Central memory CD8-positive, alpha-beta T cell (primary cell): ENCODE measurements around the gene ITPA.

Experiments
- ATAC-seq: fragments of 150-1000 bp; cut with Tn5 transposase; replicated peaks from 2 replicates; pipeline ENCODE4 v1.10.0; 2022; ENCODE audit warnings: mild to moderate bottlenecking, moderate FRiP score, moderate number of reproducible peaks; ENCODE audit not compliant: poor library complexity, severe bottlenecking; ENCODE audit errors: extremely low read depth
- DNase-seq, 2 donors: peaks; one replicate each; pipeline ENCODE4 v3.0.0; 2021; ENCODE audit warnings: low spot score in 2 of 2
- H3K27ac Mint-ChIP-seq: one replicate; pipeline ENCODE4 v1.8.0; 2022; ENCODE audit warnings: low read depth, mild to moderate bottlenecking, moderate library complexity, mixed read lengths
- H3K27me3 Mint-ChIP-seq: one replicate; pipeline ENCODE4 v1.8.0; 2022; ENCODE audit warnings: mixed read lengths
- H3K36me3 Mint-ChIP-seq: one replicate; pipeline ENCODE4 v1.8.0; 2022; ENCODE audit warnings: mild to moderate bottlenecking, moderate library complexity, mixed read lengths; ENCODE audit not compliant: insufficient read depth
- H3K4me1 Mint-ChIP-seq: one replicate; pipeline ENCODE4 v1.8.0; 2022; ENCODE audit warnings: mixed read lengths
- H3K4me3 Mint-ChIP-seq: one replicate; pipeline ENCODE4 v1.8.0; 2022; ENCODE audit warnings: mild to moderate bottlenecking, moderate library complexity, mixed read lengths
- H3K9me3 Mint-ChIP-seq: one replicate; pipeline ENCODE4 v1.8.0; 2022; ENCODE audit warnings: mixed read lengths

Gene ITPA

GRCh38 chr20:3218307-3218988, 9.2 kb downstream of the ITPA start:
- ATAC-seq (peak; percentile 79), DNase-seq (peak; percentile 56 to 72)
- H3K4me3 Mint-ChIP-seq = no peak overlapping the region
- H3K4me1 Mint-ChIP-seq = peaks cover 6% of the 10 kb centered on the region
- H3K36me3 Mint-ChIP-seq = peaks cover 41% of the 10 kb centered on the region
- no peaks in the 10 kb centered on the region for H3K9me3 Mint-ChIP-seq
- H3K27me3 Mint-ChIP-seq = no peaks in the 10 kb centered on the region
- no peak overlapping the region for H3K27ac Mint-ChIP-seq

DNA sequence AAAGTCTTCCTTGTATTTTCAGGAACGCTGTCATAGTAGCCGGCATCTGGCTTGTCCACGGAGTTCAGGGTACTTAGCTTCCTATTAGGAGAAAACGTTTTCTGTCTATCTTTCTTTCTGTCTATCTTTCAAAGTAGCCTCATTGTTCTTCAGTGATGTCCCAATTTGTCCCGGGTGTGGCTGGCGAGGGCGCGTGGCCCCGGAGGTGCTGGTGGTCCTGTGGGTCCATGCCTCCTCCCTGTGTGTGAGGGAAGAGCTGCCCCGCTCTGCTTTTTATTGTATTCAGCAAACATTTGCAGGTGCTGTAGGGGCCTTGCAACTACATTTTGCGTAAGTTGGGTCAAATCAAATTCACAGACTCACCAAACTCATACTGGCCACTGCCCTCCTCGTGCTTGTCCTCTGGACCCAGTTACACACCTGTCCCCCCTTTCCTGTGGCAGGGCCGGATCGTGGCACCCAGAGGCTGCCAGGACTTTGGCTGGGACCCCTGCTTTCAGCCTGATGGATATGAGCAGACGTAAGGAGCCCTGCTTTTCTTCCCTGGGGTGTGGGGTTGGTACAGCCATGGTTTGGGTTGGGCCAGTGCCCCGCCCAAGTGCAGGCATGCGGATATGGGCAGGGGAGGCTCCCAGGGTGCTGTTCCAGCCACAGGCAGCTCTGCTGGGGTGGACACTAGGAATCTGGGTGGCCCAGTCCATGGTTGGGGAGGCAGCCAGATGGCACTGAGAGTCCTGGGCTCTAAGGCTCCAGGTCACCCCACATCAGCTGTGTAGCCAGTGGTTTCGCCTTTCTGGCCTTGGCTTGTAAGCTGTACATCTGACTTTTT, 12.3 kb downstream of the ITPA start:
- DNase-seq = no peak
- no peak overlapping the region for H3K27ac Mint-ChIP-seq
- no peaks in the 10 kb centered on the region for H3K9me3 Mint-ChIP-seq
- H3K36me3 Mint-ChIP-seq = peaks cover 29% of the 10 kb centered on the region
- no peaks in the 10 kb centered on the region for H3K4me1 Mint-ChIP-seq
- H3K4me3 Mint-ChIP-seq = no peak overlapping the region
- no peaks in the 10 kb centered on the region for H3K27me3 Mint-ChIP-seq
- no peak for ATAC-seq

DNA sequence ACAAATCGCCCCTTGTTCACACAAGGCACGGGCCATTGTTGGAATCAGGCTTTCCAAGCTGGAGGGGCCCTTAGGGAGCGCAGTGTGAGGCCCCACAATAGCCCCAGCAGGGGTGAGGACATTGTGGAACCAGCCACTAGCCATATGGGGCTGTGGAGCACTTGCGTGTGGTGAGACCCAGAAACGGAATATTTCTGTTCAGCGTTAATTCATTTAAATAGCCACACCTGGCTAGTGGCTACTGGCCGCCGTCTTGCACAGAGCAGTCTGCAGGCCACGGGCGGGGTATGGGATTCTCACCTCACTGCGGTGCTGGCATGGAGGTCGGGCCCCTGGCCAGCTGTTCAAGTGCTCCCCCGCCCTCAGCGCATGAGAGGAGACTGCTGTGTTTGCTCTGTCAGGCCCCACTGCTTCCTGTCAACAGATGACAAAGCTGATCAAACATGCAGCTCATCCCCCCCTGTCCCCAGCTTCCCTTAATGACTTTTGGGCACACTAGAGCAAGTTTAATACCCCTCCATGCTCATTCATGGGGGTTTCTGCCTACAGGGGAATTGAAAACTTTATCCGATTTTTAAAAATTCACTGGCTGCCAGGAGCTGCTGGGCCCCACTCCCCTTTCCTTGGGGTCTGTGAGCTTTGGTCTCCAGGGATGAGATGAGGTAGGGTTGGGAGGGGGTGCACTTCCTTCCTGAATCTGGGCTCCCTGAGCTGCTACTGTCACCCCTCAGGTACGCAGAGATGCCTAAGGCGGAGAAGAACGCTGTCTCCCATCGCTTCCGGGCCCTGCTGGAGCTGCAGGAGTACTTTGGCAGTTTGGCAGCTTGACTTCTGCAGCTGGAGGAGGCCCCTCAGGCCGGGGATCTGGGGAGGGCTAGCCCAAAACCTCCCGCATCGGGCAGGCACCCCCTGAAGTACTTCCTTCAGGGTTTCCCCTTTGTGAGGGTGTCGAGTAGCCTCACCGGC, 13.6 kb downstream of the ITPA start:
- H3K27me3 Mint-ChIP-seq = no peaks in the 10 kb centered on the region
- H3K36me3 Mint-ChIP-seq = peaks cover 24% of the 10 kb centered on the region
- H3K27ac Mint-ChIP-seq = no peak overlapping the region
- no peaks in the 10 kb centered on the region for H3K4me1 Mint-ChIP-seq
- DNase-seq = no peak
- no peak for ATAC-seq
- no peak overlapping the region for H3K4me3 Mint-ChIP-seq
- H3K9me3 Mint-ChIP-seq = no peaks in the 10 kb centered on the region

DNA sequence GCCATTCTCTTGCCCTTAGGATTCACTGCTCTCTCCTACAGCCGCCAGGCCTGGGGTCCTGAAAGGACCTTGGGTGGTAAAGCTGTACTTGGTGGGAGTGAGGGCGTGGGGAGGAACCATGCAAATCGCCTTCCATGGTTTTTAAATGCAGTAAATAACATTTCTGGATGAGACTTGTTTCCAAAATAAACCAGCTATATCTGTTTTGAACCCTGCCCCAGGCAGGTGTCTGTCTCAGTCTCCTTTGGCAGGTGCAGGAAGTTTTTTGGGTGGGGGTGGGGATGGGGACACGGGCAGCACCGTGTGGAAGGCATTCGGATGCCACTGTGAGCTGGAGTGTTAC, 14.3 kb downstream of the ITPA start:
- ATAC-seq (no peak), DNase-seq (no peak)
- Mint-ChIP-seq H3K36me3 (peaks cover 23% of the 10 kb centered on the region), H3K27ac (no peak overlapping the region), H3K9me3 (no peaks in the 10 kb centered on the region), H3K4me3 (no peak overlapping the region), H3K27me3 (no peaks in the 10 kb centered on the region), H3K4me1 (no peaks in the 10 kb centered on the region)

- Mint-ChIP-seq H3K36me3 (peaks cover 22% of the 10 kb centered on the region), H3K4me3 (no peak overlapping the region)
These were observed 14.8 kb downstream of the ITPA start for GRCh38 chr20:3223994-3224680.

GRCh38 chr20:3224681-3225421, 15.6 kb downstream of the ITPA start:
- Mint-ChIP-seq H3K27ac (no peak overlapping the region), H3K36me3 (peaks cover 17% of the 10 kb centered on the region), H3K4me3 (no peak overlapping the region), H3K27me3 (no peaks in the 10 kb centered on the region), H3K4me1 (no peaks in the 10 kb centered on the region), H3K9me3 (no peaks in the 10 kb centered on the region)
- no peak for ATAC-seq
- DNase-seq = no peak

More at GRCh38 chr20:3223994-3224680, 14.8 kb downstream of the ITPA start:
- no peaks in the 10 kb centered on the region for H3K27me3 Mint-ChIP-seq
- no peaks in the 10 kb centered on the region for H3K4me1 Mint-ChIP-seq
- no peak for DNase-seq
- ATAC-seq = no peak
- no peaks in the 10 kb centered on the region for H3K9me3 Mint-ChIP-seq
- no peak overlapping the region for H3K27ac Mint-ChIP-seq

DNA sequence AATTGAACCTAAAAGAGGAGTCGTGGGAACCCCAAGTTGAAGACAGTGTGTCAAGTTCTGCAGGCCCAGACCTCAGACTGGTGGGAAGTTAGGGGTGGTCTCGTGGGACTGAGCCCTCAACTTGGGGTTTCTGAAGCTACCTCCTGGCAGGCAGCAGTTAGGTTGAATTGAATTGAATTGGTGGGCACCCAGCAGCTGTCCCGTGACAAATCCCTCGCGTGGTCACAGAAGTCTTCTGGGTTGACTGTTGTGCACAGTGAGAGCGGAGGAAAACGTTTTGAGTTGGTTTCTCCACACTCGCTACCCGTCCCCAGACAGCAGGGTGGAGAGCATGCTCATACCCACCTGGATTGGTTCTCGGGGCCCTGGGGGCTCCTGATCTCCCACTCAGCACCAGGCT, 16.8 kb downstream of the ITPA start:
- H3K4me3 Mint-ChIP-seq = no peak overlapping the region

GRCh38 chr20:3226864-3227263, 17.6 kb downstream of the ITPA start:
- no peak overlapping the region for H3K4me3 Mint-ChIP-seq
- peaks cover 6% of the 10 kb centered on the region for H3K36me3 Mint-ChIP-seq
- DNase-seq (no peak), ATAC-seq (no peak)
- no peaks in the 10 kb centered on the region for H3K4me1 Mint-ChIP-seq
- H3K27me3 Mint-ChIP-seq = no peaks in the 10 kb centered on the region
- H3K9me3 Mint-ChIP-seq = no peaks in the 10 kb centered on the region
- H3K27ac Mint-ChIP-seq = no peak overlapping the region

More for the DNA sequence above, 16.8 kb downstream of the ITPA start:
- no peak for DNase-seq
- Mint-ChIP-seq H3K9me3 (no peaks in the 10 kb centered on the region), H3K27ac (no peak overlapping the region), H3K4me1 (no peaks in the 10 kb centered on the region), H3K27me3 (no peaks in the 10 kb centered on the region), H3K36me3 (peaks cover 12% of the 10 kb centered on the region)
- no peak for ATAC-seq

DNA sequence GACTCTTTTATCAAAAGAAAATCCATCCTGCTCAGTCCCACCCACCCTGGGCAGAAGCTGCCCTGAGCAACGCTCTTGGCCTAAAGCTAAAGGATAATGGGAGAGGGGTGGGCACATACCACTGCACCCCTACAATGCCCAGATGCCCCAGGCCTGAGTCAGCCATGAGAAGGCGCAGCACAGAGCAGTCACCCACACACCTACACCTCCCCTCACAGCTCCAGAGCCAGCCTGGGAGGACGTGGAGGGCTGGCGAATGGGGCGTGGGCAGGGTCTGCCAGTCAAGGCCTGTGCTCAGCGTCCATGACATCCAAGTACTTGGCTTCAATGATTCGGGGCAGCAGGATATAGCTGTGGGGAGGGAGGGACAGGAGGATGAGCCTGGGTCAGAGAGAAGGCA, 18.2 kb downstream of the ITPA start:
- H3K4me1 Mint-ChIP-seq = no peaks in the 10 kb centered on the region
- H3K36me3 Mint-ChIP-seq = peaks cover 4% of the 10 kb centered on the region
- H3K4me3 Mint-ChIP-seq = no peak overlapping the region
- H3K27me3 Mint-ChIP-seq = no peaks in the 10 kb centered on the region
- no peaks in the 10 kb centered on the region for H3K9me3 Mint-ChIP-seq
- ATAC-seq (no peak), DNase-seq (no peak)
- no peak overlapping the region for H3K27ac Mint-ChIP-seq

GRCh38 chr20:3227936-3228749, 18.8 kb downstream of the ITPA start:
- DNase-seq (no peak), ATAC-seq (no peak)
- no peaks in the 10 kb centered on the region for H3K9me3 Mint-ChIP-seq
- H3K4me3 Mint-ChIP-seq = no peak overlapping the region
- H3K4me1 Mint-ChIP-seq = no peaks in the 10 kb centered on the region
- peaks cover 2% of the 10 kb centered on the region for H3K36me3 Mint-ChIP-seq
- no peaks in the 10 kb centered on the region for H3K27me3 Mint-ChIP-seq
- no peak overlapping the region for H3K27ac Mint-ChIP-seq

DNA sequence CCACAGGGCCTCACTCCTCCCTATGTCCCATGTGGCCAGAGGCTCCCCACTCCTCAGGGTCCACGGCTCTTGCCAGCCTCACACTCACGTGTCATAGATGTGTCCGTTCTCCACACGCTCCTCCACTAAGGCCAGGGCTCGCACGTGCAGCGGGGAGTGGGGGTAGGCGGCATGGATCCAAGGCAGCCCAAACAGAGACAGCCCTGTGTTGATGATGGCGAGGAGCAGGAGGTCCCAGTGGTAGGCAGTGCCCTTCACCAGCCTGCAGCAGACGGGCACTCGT, 19.4 kb downstream of the ITPA start:
- Mint-ChIP-seq H3K4me3 (no peak overlapping the region), H3K4me1 (no peaks in the 10 kb centered on the region), H3K27ac (no peak overlapping the region), H3K36me3 (no peaks in the 10 kb centered on the region), H3K27me3 (no peaks in the 10 kb centered on the region), H3K9me3 (no peaks in the 10 kb centered on the region)
- DNase-seq = no peak
- no peak for ATAC-seq
